Loucy (cell line): Measurements from ENCODE around the gene SP2.

ENCODE experiments used
- H2AFZ ChIP-seq: fragments of 200-600 bp; sonication (generic); 2 replicates; pipeline ENCODE4 v1.6.0; 2016; ENCODE audit warnings: antibody characterized with exemption, mild to moderate bottlenecking, low read length, moderate library complexity
- H3F3A ChIP-seq: fragments of 200-600 bp; 2 replicates; pipeline ENCODE4 v1.6.0; 2016; ENCODE audit warnings: antibody characterized with exemption, low read depth, mild to moderate bottlenecking
- H3K27me3 ChIP-seq: fragments of 200-600 bp; sonication (generic); 2 replicates; pipeline ENCODE4 v1.6.1; 2014; ENCODE audit warnings: low read length, mild to moderate bottlenecking; ENCODE audit not compliant: insufficient read depth, poor library complexity, severe bottlenecking
- H3K36me3 ChIP-seq: fragments of 200-600 bp; sonication (generic); 2 replicates; pipeline ENCODE4 v1.6.1; 2016; ENCODE audit warnings: low read length; ENCODE audit not compliant: insufficient read depth
- H3K4me1 ChIP-seq: fragments of 200-600 bp; sonication (generic); 2 replicates; pipeline ENCODE4 v1.5.1; 2014; ENCODE audit warnings: low read length, mild to moderate bottlenecking; ENCODE audit not compliant: insufficient read depth, poor library complexity, severe bottlenecking
- H3K4me2 ChIP-seq: fragments of 200-600 bp; sonication (generic); 2 replicates; pipeline ENCODE4 v1.6.0; 2014; ENCODE audit warnings: antibody characterized with exemption, low read length, low read depth, mild to moderate bottlenecking; ENCODE audit not compliant: poor library complexity, severe bottlenecking
- H3K4me3 ChIP-seq: fragments of 200-600 bp; sonication (generic); 2 replicates; pipeline ENCODE4 v1.5.1; 2014; ENCODE audit warnings: low read length, mild to moderate bottlenecking, mixed read lengths; ENCODE audit not compliant: poor library complexity, severe bottlenecking
- H3K79me2 ChIP-seq: fragments of 200-600 bp; sonication (generic); 2 replicates; pipeline ENCODE4 v1.6.1; 2014; ENCODE audit warnings: low read length; ENCODE audit not compliant: insufficient read depth
- H3K9ac ChIP-seq: fragments of 200-600 bp; sonication (generic); 2 replicates; pipeline ENCODE4 v1.6.0; 2014; ENCODE audit warnings: mild to moderate bottlenecking, low read depth, low read length, moderate library complexity; ENCODE audit not compliant: poor library complexity, severe bottlenecking
- H3K9me2 ChIP-seq: fragments of 200-600 bp; sonication (generic); replicated peaks from 2 replicates; pipeline ENCODE4 v1.6.1; 2016; ENCODE audit warnings: low read depth, low read length, mixed read lengths
- H3K9me3 ChIP-seq: fragments of 200-600 bp; sonication (generic); 2 replicates; pipeline ENCODE4 v1.6.1; 2014; ENCODE audit warnings: mild to moderate bottlenecking, antibody characterized with exemption, low read length, low read depth; ENCODE audit not compliant: insufficient read depth
- H4K20me1 ChIP-seq: fragments of 200-600 bp; sonication (generic); 2 replicates; pipeline ENCODE4 v1.6.0; 2014; ENCODE audit warnings: antibody characterized with exemption, low read length, mild to moderate bottlenecking; ENCODE audit not compliant: insufficient read depth, poor library complexity, severe bottlenecking
- CTCF ChIP-seq: fragments of 200-600 bp; sonication (generic); conservative IDR thresholded peaks from 2 replicates; pipeline ENCODE4 v1.5.1; 2014; ENCODE audit warnings: mild to moderate bottlenecking, antibody characterized with exemption, low read length
- EZH2phosphoT487 ChIP-seq: fragments of 200-600 bp; IDR thresholded peaks from 2 replicates; pipeline ENCODE4 v1.6.1; 2018; ENCODE audit warnings: antibody characterized with exemption, mild to moderate bottlenecking, moderate library complexity, borderline replicate concordance

Gene SP2

GRCh38 chr17:47879776-47880454, 16.1 kb upstream of the SP2 start:
- TF ChIP-seq EZH2phosphoT487, result no peak
- no peak for TF ChIP-seq CTCF
- no peaks in the 10 kb centered on the region for H3K36me3 ChIP-seq
- H3K27me3 ChIP-seq, result no peaks in the 10 kb centered on the region
- H3K9me2 ChIP-seq, result no peaks in the 10 kb centered on the region
- H4K20me1 ChIP-seq, result no peaks in the 10 kb centered on the region
- no peaks in the 10 kb centered on the region for H3K79me2 ChIP-seq
- H3K9ac ChIP-seq, result no peak overlapping the region
- H3K4me3 ChIP-seq, result no peak overlapping the region
- H2AFZ ChIP-seq, result no peak overlapping the region
- no peak overlapping the region for H3K4me2 ChIP-seq
- no peaks in the 10 kb centered on the region for H3K9me3 ChIP-seq
- no peaks in the 10 kb centered on the region for H3K4me1 ChIP-seq
- no peaks in the 10 kb centered on the region for H3F3A ChIP-seq

GRCh38 chr17:47882247-47882646, 13.8 kb upstream of the SP2 start:
- H3F3A ChIP-seq, result no peaks in the 10 kb centered on the region
- H2AFZ ChIP-seq, result no peak overlapping the region
- no peaks in the 10 kb centered on the region for H4K20me1 ChIP-seq
- H3K4me3 ChIP-seq, result no peak overlapping the region
- H3K4me1 ChIP-seq, result no peaks in the 10 kb centered on the region
- no peaks in the 10 kb centered on the region for H3K36me3 ChIP-seq
- no peak overlapping the region for H3K9ac ChIP-seq
- no peaks in the 10 kb centered on the region for H3K27me3 ChIP-seq
- no peaks in the 10 kb centered on the region for H3K79me2 ChIP-seq
- H3K4me2 ChIP-seq, result no peak overlapping the region
- H3K9me2 ChIP-seq, result no peaks in the 10 kb centered on the region
- TF ChIP-seq EZH2phosphoT487 (no peak), CTCF (no peak)
- H3K9me3 ChIP-seq, result no peaks in the 10 kb centered on the region

- no peaks in the 10 kb centered on the region for H3K27me3 ChIP-seq
Observed at GRCh38 chr17:47882695-47883588, 13.1 kb upstream of the SP2 start.

More at GRCh38 chr17:47882695-47883588, 13.1 kb upstream of the SP2 start:
- H3K9me2 ChIP-seq, result no peaks in the 10 kb centered on the region
- H3K4me3 ChIP-seq, result no peak overlapping the region
- H3K9ac ChIP-seq, result no peak overlapping the region
- no peaks in the 10 kb centered on the region for H3K9me3 ChIP-seq
- H3F3A ChIP-seq, result no peaks in the 10 kb centered on the region
- no peaks in the 10 kb centered on the region for H3K4me1 ChIP-seq
- no peak overlapping the region for H2AFZ ChIP-seq
- TF ChIP-seq CTCF (no peak), EZH2phosphoT487 (no peak)
- H3K79me2 ChIP-seq, result no peaks in the 10 kb centered on the region
- no peak overlapping the region for H3K4me2 ChIP-seq
- no peaks in the 10 kb centered on the region for H4K20me1 ChIP-seq
- H3K36me3 ChIP-seq, result no peaks in the 10 kb centered on the region
